Breast epithelium (tissue), 4 donors: ENCODE data around the gene RIPOR3. TPM values are rescaled to one million over a fixed set of nuclear protein-coding genes. Genes with fewer than 3 reads are reported as not detected.
"Not testable (repeated sequence)": the region's sequence is repeated elsewhere in the genome, so short reads cannot be mapped to it uniquely, and the experiment has no call there.

Experiments
- DNase-seq, 2 donors: peaks; one replicate each; pipeline ENCODE4 v3.0.0-alpha.2; 2019; ENCODE audit warnings: low spot score in 2 of 2
- H3K27ac ChIP-seq, 2 donors: fragments of 200-600 bp; sonication (generic) in 1 of 2; one replicate each; pipeline ENCODE4 v1.5.1; 2016 to 2019; ENCODE audit warnings: mild to moderate bottlenecking in 1 of 2
- H3K27me3 ChIP-seq, 2 donors: fragments of 200-600 bp; sonication (generic) in 1 of 2; one replicate each; pipeline versions ENCODE4 v1.5.1 to v1.6.0; 2017 to 2019; ENCODE audit warnings: control low read depth in 1 of 2, mild to moderate bottlenecking in 1 of 2
- H3K36me3 ChIP-seq: fragments of 200-600 bp; one replicate; pipeline ENCODE4 v1.5.1; 2019
- H3K4me1 ChIP-seq, 2 donors: fragments of 200-600 bp; sonication (generic); one replicate each; pipeline ENCODE4 v1.5.1; 2016 to 2019; ENCODE audit warnings: control low read depth in 1 of 2
- H3K4me3 ChIP-seq, 3 donors: fragments of 200-600 bp; sonication (generic); 1 replicate in 2 of 3; 2 replicates in 1 of 3; pipeline ENCODE4 v1.5.1; 2016 to 2019; ENCODE audit warnings: mild to moderate bottlenecking in 3 of 3, moderate library complexity in 2 of 3
- H3K9me3 ChIP-seq, 2 donors: fragments of 200-600 bp; sonication (generic) in 1 of 2; one replicate each; pipeline ENCODE4 v1.5.1; 2016 to 2019; ENCODE audit warnings: control low read depth in 1 of 2
- POLR2A ChIP-seq: fragments of 450-650 bp; IDR thresholded peaks from one replicate; pipeline ENCODE4 v1.6.1; 2016; ENCODE audit warnings: antibody characterized with exemption, mild to moderate bottlenecking, moderate library complexity
- POLR2AphosphoS5 ChIP-seq, 3 donors: sonication (generic); formaldehyde crosslinking; IDR thresholded peaks; one replicate each; pipeline ENCODE4 v1.6.1; 2017; ENCODE audit warnings: antibody characterized with exemption in 3 of 3
- intact Hi-C: fragments of 100-400 bp; cut with DNase I; formaldehyde crosslinking; loops from one replicate; pipeline ENCODE4 v1.15.1; 2023; ENCODE audit warnings: low total_unique reads
- total RNA-seq, 3 donors: library from RNA; depleted of rRNA; stranded (reverse); fragments of >200 nt; gene quantifications; one replicate each; pipeline ENCODE4 v1.1.0, GENCODE V29; 2016
- TF ChIP-seq, protein P1 (sequence below), 3 donors: fragments of 450-650 bp; IDR thresholded peaks; one replicate each; pipeline ENCODE4 v1.5.1; 2016 to 2017; ENCODE audit warnings: antibody characterized with exemption in 3 of 3, mild to moderate bottlenecking in 3 of 3, moderate library complexity in 3 of 3

The RIPOR3 gene
- total RNA-seq, 3 donors from 2014 or later = 4.5 to 35.5 (median 26.9) TPM

DNA sequence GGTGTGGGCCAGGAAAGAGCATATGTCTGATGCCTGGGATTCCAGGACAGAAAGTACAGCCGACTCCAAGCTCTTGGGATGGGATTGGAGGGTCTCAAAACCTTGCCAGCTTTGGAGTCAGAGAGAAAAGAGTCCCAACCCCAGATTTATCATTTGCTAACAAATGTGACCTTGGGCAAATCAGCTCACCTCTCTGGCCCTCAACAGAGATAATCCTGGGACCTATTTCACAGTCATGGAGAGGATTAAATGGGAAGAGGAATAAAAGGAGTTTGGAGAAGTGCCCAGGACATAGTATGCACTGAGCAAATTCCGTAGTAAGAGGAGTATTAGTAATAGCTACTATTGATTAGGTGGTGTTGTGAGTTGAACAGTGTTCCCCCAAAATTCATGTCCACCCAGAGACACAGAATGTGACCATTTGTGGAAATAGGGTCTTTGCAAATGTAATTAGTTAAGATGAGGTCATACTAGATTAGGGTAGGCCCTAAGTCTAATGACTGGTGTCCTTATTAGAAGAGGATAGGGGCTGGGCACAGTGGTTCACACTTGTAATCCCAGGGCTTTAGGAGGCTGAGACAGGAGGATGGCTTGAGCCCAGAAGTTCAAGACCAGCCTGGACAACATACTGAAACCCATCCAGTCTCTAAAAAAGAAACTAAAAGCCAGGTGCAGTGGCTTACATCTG, 17.1 kb downstream of the RIPOR3 start:
- Histone ChIP-seq H3K4me1 (no peaks in the 10 kb centered on the region), H3K27ac (no peak overlapping the region)

DNA sequence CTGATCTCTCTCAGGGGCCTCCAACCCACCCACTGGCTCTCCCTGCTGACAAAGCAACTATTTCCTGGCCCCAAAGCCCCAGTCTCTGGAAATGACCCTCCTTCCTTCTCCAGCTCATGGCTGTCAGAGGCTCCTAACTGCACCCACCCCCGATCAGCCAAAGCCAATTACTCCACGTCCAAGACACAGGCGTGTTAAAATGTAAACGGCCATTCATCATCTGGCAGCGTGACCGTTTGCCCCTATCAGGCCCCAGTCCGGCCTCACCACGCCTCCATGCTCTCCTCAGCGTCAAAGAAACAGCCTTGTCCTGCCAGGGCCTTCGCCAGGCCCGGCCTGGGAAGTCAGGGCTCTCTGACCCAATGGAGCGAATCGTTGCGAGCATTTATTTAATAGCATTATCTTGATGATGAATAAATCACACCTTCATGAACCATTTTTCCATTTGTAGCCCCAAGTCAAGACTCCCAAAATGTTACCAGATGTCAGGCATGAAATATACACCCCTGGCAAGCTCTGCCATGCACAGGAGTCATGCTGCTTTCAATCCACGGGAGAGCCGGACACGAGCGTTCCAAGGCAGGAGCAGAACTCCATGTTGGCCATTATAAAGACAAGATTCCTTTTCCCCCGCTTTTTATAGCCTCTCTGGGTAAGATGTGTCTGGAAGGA, 17.7 kb downstream of the RIPOR3 start:
- H3K4me3 ChIP-seq = no peak overlapping the region
- no peaks in the 10 kb centered on the region for H3K36me3 ChIP-seq
- no peaks in the 10 kb centered on the region for H3K9me3 ChIP-seq
- no peak overlapping the region for H3K27ac ChIP-seq
- no peaks in the 10 kb centered on the region for H3K27me3 ChIP-seq
- DNase-seq = no peak
- no peaks in the 10 kb centered on the region for H3K4me1 ChIP-seq
- intact Hi-C loops = no loop called here
- TF ChIP-seq POLR2A (no peak), POLR2AphosphoS5 (IDR thresholded peaks at IDR 0.05) (no peak)
- TF ChIP-seq, protein P1, sequence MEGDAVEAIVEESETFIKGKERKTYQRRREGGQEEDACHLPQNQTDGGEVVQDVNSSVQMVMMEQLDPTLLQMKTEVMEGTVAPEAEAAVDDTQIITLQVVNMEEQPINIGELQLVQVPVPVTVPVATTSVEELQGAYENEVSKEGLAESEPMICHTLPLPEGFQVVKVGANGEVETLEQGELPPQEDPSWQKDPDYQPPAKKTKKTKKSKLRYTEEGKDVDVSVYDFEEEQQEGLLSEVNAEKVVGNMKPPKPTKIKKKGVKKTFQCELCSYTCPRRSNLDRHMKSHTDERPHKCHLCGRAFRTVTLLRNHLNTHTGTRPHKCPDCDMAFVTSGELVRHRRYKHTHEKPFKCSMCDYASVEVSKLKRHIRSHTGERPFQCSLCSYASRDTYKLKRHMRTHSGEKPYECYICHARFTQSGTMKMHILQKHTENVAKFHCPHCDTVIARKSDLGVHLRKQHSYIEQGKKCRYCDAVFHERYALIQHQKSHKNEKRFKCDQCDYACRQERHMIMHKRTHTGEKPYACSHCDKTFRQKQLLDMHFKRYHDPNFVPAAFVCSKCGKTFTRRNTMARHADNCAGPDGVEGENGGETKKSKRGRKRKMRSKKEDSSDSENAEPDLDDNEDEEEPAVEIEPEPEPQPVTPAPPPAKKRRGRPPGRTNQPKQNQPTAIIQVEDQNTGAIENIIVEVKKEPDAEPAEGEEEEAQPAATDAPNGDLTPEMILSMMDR (IDR thresholded peaks at IDR 0.05) = no peak

More for the DNA sequence above, 17.1 kb downstream of the RIPOR3 start:
- intact Hi-C loops = no loop called here
- no peak for DNase-seq
- no peak for TF ChIP-seq POLR2A
- TF ChIP-seq POLR2AphosphoS5 (IDR thresholded peaks at IDR 0.05) = no peak
- TF ChIP-seq, protein P1 (IDR thresholded peaks at IDR 0.05) = no peak
- no peak overlapping the region for H3K4me3 ChIP-seq
- H3K9me3 ChIP-seq = no peaks in the 10 kb centered on the region
- H3K36me3 ChIP-seq = no peaks in the 10 kb centered on the region
- H3K27me3 ChIP-seq = no peaks in the 10 kb centered on the region

DNA sequence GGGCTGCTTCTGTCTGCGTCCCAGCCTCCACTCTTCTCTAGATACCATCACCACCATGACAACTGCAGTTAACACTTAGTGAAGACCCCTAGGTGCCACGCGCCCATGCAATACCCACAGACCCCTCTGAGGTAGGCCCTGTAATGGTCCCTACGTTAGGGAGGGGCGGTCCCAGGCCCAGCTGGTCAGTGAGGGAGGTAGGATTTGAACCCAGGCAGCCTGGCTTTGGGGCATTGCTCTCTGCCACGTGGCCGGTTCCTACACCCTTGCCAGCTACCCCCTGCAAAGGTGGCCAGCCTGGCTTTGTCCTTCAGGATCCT, 18.2 kb downstream of the RIPOR3 start:
- TF ChIP-seq, protein P1 (IDR thresholded peaks at IDR 0.05) = no peak
- no peak for TF ChIP-seq POLR2AphosphoS5 (IDR thresholded peaks at IDR 0.05)
- no peak for TF ChIP-seq POLR2A
- intact Hi-C loops = no loop called here
- Histone ChIP-seq H3K9me3 (no peaks in the 10 kb centered on the region), H3K27ac (no peak overlapping the region), H3K4me3 (no peak overlapping the region), H3K27me3 (no peaks in the 10 kb centered on the region), H3K4me1 (no peaks in the 10 kb centered on the region), H3K36me3 (no peaks in the 10 kb centered on the region)
- no peak for DNase-seq

DNA sequence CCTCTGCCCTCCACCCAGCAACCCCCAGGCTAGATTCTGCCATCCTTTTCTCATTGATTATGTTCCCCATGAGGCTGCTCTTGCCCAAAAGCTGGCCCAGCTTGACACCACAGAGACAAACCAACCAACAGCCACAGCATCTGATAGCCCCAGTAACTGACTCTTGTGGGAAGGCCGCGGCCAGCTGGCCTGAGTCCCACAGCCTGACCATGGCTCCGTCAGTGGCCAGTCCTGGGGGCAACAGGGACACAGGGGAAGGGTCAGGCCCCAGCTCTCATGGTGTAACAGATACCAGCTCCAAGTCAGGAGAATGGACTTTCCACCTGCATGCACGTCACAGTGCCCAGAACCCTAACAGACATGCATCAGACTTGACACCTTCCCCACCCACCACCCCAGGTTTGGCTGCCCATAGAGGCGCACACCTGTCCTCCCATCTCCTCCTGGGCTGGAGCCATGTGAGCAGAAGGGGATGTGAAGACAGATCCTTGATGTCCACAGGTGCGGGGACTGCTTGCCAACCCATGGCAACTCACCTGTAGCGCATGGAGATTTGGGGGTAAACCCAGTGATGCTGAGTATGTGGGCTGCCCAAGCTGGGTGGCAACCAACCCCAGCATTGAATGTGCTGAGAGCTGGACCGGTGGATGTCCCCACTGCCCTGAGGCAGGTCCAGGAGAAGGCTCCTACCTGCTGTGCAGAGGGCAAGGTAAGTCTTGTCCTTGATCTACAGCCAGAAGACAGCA, 18.8 kb downstream of the RIPOR3 start:
- H3K9me3 ChIP-seq = no peaks in the 10 kb centered on the region
- intact Hi-C loops = no loop called here
- no peak for DNase-seq
- no peak overlapping the region for H3K4me3 ChIP-seq
- no peaks in the 10 kb centered on the region for H3K4me1 ChIP-seq
- H3K27ac ChIP-seq = no peak overlapping the region
- TF ChIP-seq, protein P1 (IDR thresholded peaks at IDR 0.05) = no peak
- TF ChIP-seq POLR2A = no peak
- no peak for TF ChIP-seq POLR2AphosphoS5 (IDR thresholded peaks at IDR 0.05)
- no peaks in the 10 kb centered on the region for H3K36me3 ChIP-seq
- H3K27me3 ChIP-seq = no peaks in the 10 kb centered on the region

DNA sequence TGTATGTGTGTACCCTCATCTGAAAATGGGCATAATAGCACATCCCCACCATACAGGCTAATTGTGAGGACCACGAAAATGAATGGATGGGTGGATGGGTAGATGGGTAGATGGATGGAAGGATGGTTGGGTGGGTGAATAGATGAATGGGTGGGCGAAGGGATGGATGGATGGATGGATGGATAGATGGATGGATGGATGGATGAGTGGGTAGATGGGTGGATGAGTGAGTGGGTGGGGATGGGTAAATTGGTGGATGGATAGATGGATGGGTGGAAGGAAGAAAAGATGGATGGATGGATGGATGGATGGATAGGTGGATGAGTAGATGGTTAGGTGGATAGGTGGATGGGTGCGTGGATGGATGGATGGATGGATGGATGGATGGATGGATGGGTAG, 19.7 kb downstream of the RIPOR3 start:
- Histone ChIP-seq H3K4me1 (no peaks in the 10 kb centered on the region), H3K36me3 (no peaks in the 10 kb centered on the region), H3K9me3 (no peaks in the 10 kb centered on the region), H3K4me3 (no peak overlapping the region), H3K27me3 (no peaks in the 10 kb centered on the region), H3K27ac (no peak overlapping the region)
- DNase-seq = no peak
- TF ChIP-seq POLR2A (no peak), POLR2AphosphoS5 (IDR thresholded peaks at IDR 0.05) (no peak)
- TF ChIP-seq, protein P1 (IDR thresholded peaks at IDR 0.05) = no peak
- intact Hi-C loops = no loop called here

DNA sequence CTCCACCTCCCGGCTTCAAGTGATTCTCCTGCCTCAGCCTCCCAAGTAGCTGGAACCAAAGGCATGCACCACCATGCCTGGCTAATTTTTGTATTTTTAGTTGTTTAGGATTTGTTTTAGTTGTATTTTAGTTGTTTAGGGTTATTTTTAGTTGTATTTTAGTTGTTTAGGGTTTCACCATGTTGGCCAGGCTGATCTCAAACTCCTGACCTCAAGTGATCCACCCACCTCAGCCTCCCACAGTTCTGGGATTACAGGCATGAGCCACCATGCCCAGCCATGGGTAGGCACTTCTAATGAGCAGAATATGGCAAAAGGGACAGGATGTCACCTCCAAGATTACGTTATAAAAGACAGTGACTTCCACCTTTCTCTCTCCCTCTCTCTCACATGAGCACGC, 20.3 kb downstream of the RIPOR3 start:
- H3K27me3 ChIP-seq, H3K4me1 ChIP-seq, DNase-seq, H3K36me3 ChIP-seq, H3K4me3 ChIP-seq, intact Hi-C loops, H3K9me3 ChIP-seq: not testable (repeated sequence)
- peak overlapping the region; percentile 62 to 80 for H3K27ac ChIP-seq
